Stimulated activated CD4-positive, alpha-beta T cell treated with anti-CD3 and anti-CD28 coated beads, Interleukin-12 subunit alpha, Interleukin-12 subunit beta, amount 100 ng/mL, for 48 hours (primary cell): ENCODE data around the gene CDC27.
"Not testable (repeated sequence)": the region's sequence is repeated elsewhere in the genome, so short reads cannot be mapped to it uniquely, and the experiment has no call there.

Experiments
- DNase-seq, 3 donors: peaks; one replicate each; pipeline ENCODE4 v3.0.0-alpha.2; 2020; ENCODE audit warnings: low read depth in 2 of 3, low spot score in 1 of 3

The CDC27 gene, protein sequence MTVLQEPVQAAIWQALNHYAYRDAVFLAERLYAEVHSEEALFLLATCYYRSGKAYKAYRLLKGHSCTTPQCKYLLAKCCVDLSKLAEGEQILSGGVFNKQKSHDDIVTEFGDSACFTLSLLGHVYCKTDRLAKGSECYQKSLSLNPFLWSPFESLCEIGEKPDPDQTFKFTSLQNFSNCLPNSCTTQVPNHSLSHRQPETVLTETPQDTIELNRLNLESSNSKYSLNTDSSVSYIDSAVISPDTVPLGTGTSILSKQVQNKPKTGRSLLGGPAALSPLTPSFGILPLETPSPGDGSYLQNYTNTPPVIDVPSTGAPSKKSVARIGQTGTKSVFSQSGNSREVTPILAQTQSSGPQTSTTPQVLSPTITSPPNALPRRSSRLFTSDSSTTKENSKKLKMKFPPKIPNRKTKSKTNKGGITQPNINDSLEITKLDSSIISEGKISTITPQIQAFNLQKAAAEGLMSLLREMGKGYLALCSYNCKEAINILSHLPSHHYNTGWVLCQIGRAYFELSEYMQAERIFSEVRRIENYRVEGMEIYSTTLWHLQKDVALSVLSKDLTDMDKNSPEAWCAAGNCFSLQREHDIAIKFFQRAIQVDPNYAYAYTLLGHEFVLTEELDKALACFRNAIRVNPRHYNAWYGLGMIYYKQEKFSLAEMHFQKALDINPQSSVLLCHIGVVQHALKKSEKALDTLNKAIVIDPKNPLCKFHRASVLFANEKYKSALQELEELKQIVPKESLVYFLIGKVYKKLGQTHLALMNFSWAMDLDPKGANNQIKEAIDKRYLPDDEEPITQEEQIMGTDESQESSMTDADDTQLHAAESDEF

DNA sequence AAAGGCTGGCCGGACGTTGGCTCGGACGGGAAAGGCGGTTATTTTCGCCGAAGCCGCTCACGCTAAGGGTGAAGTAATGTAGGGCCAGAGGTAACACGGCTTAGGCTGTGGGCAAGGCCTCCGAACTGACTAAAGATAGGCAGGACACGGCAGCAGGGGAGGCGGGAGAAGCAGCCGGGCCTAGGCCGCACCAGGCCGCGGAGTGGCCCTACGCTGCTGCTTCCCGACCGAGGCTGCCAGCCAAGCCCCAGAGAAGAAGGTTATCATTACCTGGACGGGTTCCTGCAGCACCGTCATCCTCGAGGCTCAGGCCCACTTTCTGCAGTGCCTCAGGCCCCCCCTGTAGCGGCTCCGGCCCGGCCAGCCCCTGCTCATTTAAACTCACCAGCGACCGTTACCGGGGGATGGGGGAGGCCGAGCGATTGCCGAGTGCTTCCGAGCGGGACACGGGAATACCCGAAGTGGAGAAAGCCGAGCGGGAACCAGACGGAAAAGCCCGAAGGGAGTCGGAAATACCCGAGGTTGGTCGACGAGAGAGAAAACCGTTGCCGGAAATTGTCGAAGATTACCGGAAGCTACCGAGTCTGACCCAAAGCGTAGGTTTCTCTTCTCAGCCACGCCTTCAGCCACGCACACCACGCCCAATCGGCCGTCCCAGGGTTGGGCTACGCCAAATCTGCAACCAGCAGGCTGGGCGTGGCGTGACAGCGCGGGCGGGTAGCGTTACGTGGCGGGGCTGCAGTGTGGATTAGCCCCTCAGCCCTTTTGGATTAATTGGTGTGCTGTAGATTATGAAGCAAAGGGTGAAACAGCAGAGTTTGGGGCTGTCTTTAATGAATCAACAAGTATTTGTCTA lies at the start of gene CDC27:
Gene CDC27, minus strand, starts transcription at position 420 of the 856 bp plus-strand sequence. Its CDS starts 123 bp downstream, at position 297.
- peak; percentile 99 to 100 (median 100) for DNase-seq

GRCh38 chr17:47238321-47239010 lies 49.4 kb upstream of the CDC27 start:
- no peak for DNase-seq

DNA sequence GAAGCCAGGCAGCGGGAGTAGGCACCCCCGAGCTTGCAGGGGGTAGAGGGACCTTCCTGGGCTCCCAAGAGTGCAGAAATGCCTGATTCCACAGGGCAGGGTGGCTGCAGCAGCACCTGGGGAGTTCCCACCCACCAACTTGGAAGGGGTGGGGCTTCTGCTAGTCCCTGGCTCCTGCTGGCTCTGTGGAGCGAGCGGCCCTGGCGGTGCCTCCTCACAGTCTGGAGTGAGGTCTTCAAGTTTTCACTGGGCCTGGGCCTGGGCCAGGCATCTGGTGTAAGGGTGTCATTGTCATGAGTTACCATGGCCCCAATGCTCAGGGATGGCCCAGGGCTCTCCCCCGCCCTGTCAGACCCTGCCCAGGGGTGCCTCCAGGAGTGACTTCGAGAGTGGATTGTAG lies 48.7 kb upstream of the CDC27 start:
- no peak for DNase-seq

- DNase-seq = no peak
Measured at GRCh38 chr17:47235923-47236322, 46.8 kb upstream of the CDC27 start.

DNA sequence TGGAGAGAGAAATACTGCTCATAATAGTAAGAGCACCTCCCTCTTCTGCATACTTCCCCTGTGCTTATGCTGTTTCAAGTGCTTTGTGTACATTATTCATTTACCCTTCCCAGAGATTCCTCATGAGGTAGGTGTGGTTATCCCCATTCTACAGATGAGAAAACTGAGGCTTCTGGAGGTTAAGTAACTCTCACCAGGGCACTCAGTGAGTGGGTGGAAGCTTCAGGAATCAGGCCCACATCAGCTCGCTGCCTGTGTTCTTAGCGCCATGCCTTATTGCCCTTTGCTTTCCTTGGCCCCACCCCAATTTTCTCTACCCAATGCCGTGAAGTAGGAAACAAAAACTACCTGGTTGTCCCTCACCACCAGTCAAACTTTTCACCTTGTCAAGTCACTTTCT lies 46.4 kb upstream of the CDC27 start:
- no peak for DNase-seq

GRCh38 chr17:47232465-47232864 lies 43.4 kb upstream of the CDC27 start:
- DNase-seq = no peak

DNA sequence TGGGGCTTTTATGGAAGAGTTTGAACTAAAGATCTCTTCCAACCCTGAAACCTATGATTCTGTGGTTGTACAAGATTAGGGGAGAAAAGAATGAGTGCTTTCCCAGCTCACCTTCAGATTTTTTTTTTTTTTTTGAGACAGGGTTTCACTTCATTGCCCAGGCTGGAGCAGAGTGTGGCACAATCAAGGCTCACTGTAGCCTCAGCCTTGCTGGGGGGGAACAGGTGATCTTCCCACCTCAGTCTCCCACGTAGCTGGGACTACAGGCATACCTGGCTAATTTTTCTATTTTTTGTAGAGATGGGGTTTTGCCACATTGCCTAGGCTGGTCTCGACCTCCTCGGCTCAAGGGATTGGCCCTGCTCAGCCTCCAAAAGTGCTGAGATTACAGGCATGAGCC lies 42.8 kb upstream of the CDC27 start:
- DNase-seq = no peak

DNA sequence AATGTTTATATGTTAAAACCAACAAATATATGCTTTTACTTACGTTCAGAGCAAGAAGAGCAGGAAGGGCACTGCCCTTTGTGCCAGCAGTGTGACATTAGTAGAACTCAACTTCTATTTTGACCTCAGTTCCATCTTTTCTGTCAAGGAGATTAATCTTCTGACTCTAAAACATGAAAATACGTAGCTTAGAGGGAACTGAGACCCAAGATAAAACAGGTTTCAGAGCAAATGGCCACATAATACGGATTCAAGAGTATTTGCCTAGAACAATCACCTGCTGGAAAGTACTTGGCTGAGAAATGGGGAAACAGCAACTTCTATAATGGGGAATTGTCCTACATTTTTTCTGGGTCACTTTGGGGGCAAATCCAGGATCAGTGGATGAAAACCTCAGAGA lies 42.2 kb upstream of the CDC27 start:
- DNase-seq = no peak

- DNase-seq = no peak
Measured at GRCh38 chr17:47230864-47231263, 41.8 kb upstream of the CDC27 start.

- peak; percentile 61 to 75 (median 70) for DNase-seq
Measured at GRCh38 chr17:47229535-47230443, 40.7 kb upstream of the CDC27 start.

DNA sequence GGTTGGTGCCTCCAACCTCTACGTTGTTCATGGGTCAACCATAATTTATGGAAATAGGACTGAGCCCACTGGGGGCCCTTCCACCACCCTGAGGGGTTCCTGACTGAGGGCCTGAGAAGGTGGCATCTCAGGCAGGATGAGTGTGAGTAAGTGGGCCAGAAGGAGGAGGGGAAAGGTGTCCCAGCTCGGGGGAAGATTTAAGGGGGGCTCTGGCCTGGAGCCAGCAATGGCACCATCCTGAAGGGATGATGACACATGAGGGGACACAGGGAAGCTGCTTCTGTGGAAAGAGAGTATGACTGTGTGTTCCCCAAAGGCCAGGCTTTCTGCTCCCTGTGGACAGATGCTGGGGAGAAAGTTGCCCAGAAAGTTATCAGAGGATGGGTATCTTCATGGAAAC lies 38.8 kb upstream of the CDC27 start:
- DNase-seq = no peak

GRCh38 chr17:47225911-47226688 lies 37.0 kb upstream of the CDC27 start:
- DNase-seq = no peak

- no peak for DNase-seq
Measured at GRCh38 chr17:47225436-47225858, 36.4 kb upstream of the CDC27 start.

- no peak for DNase-seq
Measured at GRCh38 chr17:47224966-47225365, 35.9 kb upstream of the CDC27 start.

DNA sequence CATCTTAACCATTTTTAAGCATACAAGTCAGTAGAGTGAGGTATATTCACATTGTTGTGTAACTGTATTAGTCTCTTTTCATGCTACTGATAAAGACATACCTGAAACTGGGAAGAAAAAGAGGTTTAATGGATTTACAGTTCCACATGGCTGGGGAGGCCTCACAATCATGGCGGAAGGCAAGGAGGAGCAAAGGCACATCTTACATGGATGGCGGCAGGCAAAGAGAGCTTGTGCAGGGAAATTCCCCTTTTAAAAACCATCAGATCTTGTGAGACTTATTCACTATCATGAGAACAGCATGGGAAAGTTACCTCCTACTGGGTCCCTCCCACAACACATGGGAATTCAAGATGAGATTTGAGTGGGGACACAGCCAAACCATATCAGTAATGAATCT lies 35.0 kb upstream of the CDC27 start:
- DNase-seq = not testable (repeated sequence)

DNA sequence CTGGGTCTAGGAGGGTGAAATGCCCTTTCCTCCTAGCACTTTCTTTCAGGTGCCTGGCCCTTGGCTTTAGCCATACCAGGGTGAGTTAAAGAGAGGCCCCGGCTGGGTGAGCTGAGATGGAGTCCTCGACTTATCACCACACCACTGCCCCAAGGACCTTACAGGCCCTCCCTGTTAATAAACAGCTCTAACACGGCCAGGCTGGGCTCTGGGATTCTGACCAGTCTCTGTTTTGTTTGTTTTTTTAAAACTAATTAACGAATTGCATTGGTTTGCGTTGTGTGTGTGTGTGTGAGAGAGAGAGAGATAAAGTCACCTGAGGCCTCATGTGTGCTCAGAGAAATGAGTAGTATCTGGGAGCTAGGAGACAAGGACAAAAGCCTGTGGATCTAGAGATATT lies 34.4 kb upstream of the CDC27 start:
- DNase-seq = no peak

GRCh38 chr17:47223007-47223406 lies 33.9 kb upstream of the CDC27 start:
- DNase-seq = no peak

- DNase-seq = no peak
Measured at GRCh38 chr17:47222047-47222446, 33.0 kb upstream of the CDC27 start.

DNA sequence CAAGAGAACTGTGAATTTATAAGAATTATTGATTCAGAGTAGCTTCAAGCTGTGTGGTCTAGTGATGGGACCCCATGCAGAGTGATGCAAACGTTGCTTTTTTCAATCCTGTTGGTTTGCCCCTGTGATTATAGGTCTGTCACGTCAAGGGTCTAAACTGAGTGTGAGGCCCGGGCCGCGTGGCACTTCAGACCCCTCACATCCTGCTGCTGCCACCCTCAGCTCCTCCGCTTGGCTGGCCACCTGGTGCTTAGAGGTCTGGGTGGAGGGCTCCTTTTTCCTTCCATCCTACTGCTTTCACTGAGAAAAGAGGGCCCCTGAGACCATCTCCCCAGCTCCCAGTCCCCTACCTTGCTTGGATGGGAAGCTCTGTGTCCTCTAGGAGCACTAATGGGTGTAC lies 32.1 kb upstream of the CDC27 start:
- no peak for DNase-seq
